ENCODE data around the gene MTCL1. TPM values are rescaled to one million over a fixed set of nuclear protein-coding genes. Genes with fewer than 3 reads are reported as not detected.
A peak's percentile ranks its signal among the peaks of the same experiment; 100 is the strongest.

MTCL1 gene
- total RNA-seq, result 1 to 10 TPM; 2.2 to 6.8 (median 4.0) TPM

DNA sequence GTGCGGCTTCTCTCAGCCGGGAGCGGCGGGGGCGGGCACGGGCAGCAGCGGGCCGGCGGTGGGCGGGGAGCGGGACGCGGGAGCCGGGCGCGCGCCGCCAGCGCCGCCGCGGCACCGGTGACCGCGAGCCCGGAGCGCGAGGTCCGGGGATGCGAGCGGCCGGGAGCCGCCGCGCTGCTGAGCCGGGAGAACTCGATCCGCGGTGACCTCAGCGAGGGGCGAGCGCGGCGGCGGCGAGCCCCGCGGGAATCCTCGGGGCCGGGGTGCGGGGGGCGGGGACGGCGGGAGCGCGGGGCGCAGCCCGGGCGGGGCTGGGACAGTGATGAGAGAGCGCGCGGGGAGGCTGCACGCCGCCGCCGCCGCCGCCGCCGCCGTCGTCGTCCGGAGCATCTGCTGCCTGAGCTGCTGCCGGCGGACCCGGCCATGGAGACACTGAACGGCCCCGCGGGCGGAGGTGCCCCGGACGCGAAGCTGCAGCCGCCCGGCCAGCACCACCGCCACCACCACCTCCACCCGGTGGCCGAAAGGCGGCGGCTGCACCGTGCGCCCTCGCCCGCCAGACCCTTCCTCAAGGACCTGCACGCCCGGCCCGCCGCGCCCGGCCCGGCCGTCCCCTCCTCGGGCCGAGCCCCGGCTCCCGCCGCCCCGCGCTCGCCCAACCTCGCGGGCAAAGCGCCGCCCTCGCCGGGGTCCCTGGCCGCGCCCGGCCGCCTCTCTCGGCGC lies at the start of gene MTCL1:
Gene MTCL1 (plus strand): TSS at position 319 of the 723 bp plus-strand sequence. CDS start 105 bp downstream, at position 424.
- intact Hi-C loops (cut with DNase I; ENCODE audit: low total_unique reads), result no loop called here
- peak in 1 of 2 donors; percentile 89 for DNase-seq (ENCODE audit: low spot score in 2 of 2)
- peak within 1 kb of the TSS; percentile 33 for H3K4me3 ChIP-seq (ENCODE audit: low read depth, poor library complexity, severe bottlenecking)
- TF ChIP-seq, protein P1, sequence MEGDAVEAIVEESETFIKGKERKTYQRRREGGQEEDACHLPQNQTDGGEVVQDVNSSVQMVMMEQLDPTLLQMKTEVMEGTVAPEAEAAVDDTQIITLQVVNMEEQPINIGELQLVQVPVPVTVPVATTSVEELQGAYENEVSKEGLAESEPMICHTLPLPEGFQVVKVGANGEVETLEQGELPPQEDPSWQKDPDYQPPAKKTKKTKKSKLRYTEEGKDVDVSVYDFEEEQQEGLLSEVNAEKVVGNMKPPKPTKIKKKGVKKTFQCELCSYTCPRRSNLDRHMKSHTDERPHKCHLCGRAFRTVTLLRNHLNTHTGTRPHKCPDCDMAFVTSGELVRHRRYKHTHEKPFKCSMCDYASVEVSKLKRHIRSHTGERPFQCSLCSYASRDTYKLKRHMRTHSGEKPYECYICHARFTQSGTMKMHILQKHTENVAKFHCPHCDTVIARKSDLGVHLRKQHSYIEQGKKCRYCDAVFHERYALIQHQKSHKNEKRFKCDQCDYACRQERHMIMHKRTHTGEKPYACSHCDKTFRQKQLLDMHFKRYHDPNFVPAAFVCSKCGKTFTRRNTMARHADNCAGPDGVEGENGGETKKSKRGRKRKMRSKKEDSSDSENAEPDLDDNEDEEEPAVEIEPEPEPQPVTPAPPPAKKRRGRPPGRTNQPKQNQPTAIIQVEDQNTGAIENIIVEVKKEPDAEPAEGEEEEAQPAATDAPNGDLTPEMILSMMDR (IDR thresholded peaks at IDR 0.05), result no peak
- no peak for TF ChIP-seq POLR2A (IDR thresholded peaks at IDR 0.05)
- WGBS, 2 donors, result 0% methylated on average over 25 of the region's 123 CpGs; no CpG with 5 or more reads in 1 of the 2 donors

DNA sequence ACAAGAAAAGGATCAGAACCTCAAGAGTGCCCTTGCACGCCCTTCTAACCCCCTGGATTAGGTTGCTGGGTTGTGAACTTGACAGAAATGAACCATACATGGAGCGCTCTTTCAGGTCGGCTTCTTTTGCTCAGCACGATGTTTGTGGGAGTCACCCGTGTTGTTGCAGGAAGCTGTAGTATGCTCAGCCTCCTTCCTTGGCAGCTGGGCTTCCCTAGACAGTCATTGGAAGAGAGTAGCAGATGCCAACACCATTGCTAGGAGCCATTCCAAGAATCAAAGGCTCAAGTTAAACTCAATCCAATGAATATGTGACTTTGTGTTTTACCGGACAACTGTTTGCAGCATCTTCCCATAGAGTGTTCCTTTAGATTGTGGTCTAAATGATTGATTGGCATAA lies 49.1 kb upstream of the MTCL1 start:
- no peak for TF ChIP-seq POLR2A (IDR thresholded peaks at IDR 0.05)
- TF ChIP-seq, protein P1 (IDR thresholded peaks at IDR 0.05), result no peak
- WGBS, 2 donors, result 69 to 77% methylated on average over 6 of the region's 6 CpGs
- no peak overlapping the region for H3K4me3 ChIP-seq (ENCODE audit: low read depth, poor library complexity, severe bottlenecking)
- no peak for DNase-seq (ENCODE audit: low spot score in 2 of 2)
- intact Hi-C loops (cut with DNase I; ENCODE audit: low total_unique reads), result loop anchor here (10.0 kb wide), 1 partner anchor 329 kb away; no protein-coding TSS in a partner anchor

DNA sequence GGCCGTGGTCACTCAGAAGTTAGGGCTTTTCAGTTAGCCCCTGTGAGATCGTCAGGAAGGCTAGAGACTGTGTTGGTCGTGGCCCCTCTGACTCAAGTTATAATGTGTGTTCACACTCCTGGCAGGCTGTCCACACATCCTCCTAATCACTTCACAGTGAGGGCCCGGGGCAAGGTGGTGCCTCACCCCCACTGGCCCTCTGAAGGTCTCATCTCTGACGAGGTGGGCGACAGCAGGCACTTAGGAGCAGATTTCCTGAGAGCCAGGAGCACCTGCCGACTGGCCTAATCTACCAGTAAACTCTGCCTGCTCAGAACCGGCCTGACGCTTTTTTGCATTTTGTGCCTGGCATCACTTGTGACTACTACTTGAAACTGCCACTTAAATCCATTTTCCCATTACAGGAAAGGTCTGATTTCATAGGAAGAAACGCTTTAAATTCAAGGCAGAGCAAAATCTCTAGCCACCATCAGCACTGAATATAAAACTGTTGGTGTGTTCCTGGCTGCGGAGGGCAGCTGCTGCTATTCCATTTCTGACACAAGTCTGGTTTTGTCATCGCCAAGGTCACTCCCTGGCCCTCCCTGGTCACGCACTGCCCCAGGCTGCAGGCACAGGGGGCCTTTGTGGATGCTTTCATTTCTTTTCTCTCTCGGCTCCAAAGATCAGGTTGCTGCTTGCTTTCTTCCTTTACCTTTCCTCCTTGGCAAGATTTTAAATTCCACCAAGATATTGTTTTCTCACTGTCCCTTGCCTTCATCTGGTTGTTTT lies 48.1 kb upstream of the MTCL1 start:
- intact Hi-C loops (cut with DNase I; ENCODE audit: low total_unique reads), result loop anchor here (10.0 kb wide), 1 partner anchor 328 kb away; no protein-coding TSS in a partner anchor
- 85 to 87% methylated on average over 13 to 14 of the region's 14 CpGs for WGBS, 2 donors
- TF ChIP-seq, protein P1 (IDR thresholded peaks at IDR 0.05), result no peak
- TF ChIP-seq POLR2A (IDR thresholded peaks at IDR 0.05), result no peak
- H3K4me3 ChIP-seq (ENCODE audit: low read depth, poor library complexity, severe bottlenecking), result no peak overlapping the region
- no peak for DNase-seq (ENCODE audit: low spot score in 2 of 2)

DNA sequence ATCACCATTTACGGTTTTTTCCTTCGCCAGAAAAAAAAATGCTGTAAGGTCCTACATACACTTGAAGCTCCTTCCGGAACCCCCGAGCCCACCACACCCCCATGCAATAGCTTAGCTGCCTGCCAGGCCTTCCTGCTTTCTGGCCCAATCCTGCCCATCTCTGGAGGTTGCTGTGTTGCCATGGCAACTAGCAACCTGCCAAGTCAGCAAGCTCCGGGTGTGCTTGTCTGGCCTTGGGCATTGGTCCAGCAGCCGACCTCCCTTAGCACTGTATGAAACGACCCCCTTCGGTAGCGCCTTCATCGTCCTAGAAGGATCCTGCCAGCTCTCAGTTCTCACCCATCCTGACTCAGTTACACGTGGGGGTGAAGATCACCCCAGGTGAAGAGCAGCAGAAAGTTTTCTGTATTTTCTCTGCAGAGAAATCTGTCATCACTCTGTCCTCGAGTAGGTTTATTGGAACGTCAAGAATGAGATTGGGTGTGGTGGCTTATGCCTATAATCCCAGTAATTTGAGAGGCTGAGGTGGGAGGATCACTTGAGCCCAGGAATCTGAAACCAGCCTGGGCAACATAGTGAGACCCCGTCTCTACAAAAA lies 47.4 kb upstream of the MTCL1 start:
- intact Hi-C loops (cut with DNase I; ENCODE audit: low total_unique reads), result loop anchor here (10.0 kb wide), 1 partner anchor 327 kb away; no protein-coding TSS in a partner anchor

DNA sequence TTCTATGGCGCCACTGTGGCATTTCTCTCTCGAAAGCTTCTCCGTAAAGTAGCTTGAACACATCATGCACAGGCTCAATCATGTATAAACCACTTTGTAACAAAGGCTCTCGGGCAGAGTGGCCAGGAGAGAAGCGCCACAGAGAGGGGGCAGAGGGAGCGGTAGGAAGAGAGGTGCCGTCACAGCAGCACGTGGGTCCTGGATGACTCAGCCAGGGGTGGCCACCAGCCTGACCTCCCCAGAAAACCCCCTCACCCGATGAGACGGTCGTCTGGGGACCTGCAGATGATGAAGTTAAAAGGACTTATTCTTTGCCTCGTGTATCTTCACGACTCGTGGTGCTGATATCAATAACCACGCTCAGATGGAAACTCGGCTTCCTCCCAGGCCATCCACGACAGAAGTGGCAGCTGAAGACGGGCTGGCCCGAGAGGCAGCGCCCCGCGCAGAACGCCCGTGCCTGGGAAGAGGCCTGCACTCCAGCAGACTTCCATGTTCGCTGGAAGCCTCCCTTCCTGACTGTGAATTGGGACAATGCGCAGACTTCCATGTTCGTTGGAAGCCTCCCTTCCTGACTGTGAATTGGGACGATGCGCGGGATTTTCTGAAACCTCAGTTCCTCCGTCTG lies 46.4 kb upstream of the MTCL1 start:
- intact Hi-C loops (cut with DNase I; ENCODE audit: low total_unique reads), result loop anchor here (10.0 kb wide), 1 partner anchor 326 kb away; no protein-coding TSS in a partner anchor
- 93 to 97% methylated on average over 31 of the region's 31 CpGs for WGBS, 2 donors
- no peak for DNase-seq (ENCODE audit: low spot score in 2 of 2)
- TF ChIP-seq POLR2A (IDR thresholded peaks at IDR 0.05), result no peak
- TF ChIP-seq, protein P1 (IDR thresholded peaks at IDR 0.05), result no peak
- no peak overlapping the region for H3K4me3 ChIP-seq (ENCODE audit: low read depth, poor library complexity, severe bottlenecking)

More for the DNA sequence above, 47.4 kb upstream of the MTCL1 start:
- WGBS, 2 donors, result 42 to 43% methylated on average over 14 of the region's 14 CpGs
- no peak for DNase-seq (ENCODE audit: low spot score in 2 of 2)
- TF ChIP-seq, protein P1 (IDR thresholded peaks at IDR 0.05), result no peak
- no peak overlapping the region for H3K4me3 ChIP-seq (ENCODE audit: low read depth, poor library complexity, severe bottlenecking)
